ENCODE data around the gene CHMP4B.

DNA sequence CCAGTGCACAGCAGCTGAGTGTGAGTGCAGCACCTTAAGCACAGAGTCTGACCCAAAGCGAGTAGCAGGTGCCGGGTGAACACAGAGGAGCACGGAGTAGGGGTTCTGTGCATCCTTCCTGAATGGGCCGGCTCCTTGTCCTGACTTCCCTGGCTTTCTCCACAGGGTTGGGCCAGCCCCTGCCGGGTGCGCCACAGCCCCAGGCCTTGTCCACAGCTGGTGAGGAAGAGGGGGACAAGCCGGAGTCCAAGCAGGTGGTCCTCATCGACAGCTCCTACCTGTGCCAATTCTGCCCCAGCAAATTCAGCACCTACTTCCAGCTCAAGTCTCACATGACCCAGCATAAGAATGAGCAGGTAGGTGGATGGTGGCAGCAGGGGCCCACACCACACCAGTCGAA lies 44.5 kb upstream of the CHMP4B start:
- no peak for TF ChIP-seq POLR2A (IDR thresholded peaks at IDR 0.05)
- TF ChIP-seq POLR2AphosphoS5 (IDR thresholded peaks at IDR 0.05): no peak
